AG04449 (cell line): ENCODE measurements around the gene CAMK4.

Experiments used
- CTCF ChIA-PET: fragments of 350-600 bp; formaldehyde crosslinking; extraction: SDS; loops from one replicate; lab custom pipeline; 2021; ENCODE audit warnings: antibody characterized with exemption; lab: Yijun Ruan, JAX
- POLR2A ChIA-PET: fragments of 400-600, 350-600 bp; formaldehyde crosslinking; extraction: SDS; loops from one replicate; lab custom pipeline; 2020; ENCODE audit warnings: antibody characterized with exemption, inconsistent platforms; lab: Yijun Ruan, JAX
- DNase-seq: peaks from one replicate; pipeline ENCODE4 v3.0.0-alpha.2; 2010; ENCODE audit warnings: low read depth, low spot score
- H3K4me3 ChIP-seq: 2 replicates; pipeline ENCODE4 v1.5.1; 2011; ENCODE audit warnings: low read depth, mild to moderate bottlenecking, control low read depth, low read length
- CTCF ChIP-seq: IDR thresholded peaks from one replicate; pipeline ENCODE4 v1.5.1; 2011; ENCODE audit warnings: mild to moderate bottlenecking, moderate library complexity, low read length, control low read depth, inconsistent platforms; ENCODE audit not compliant: insufficient read depth; ENCODE audit errors: missing control alignments

CAMK4 gene

GRCh38 chr5:111246459-111246858, 22.3 kb downstream of the CAMK4 start:
- CTCF ChIA-PET, result no interaction called here
- DNase-seq, result no peak
- POLR2A ChIA-PET, result no interaction called here
- H3K4me3 ChIP-seq, result no peak overlapping the region
- TF ChIP-seq CTCF, result no peak

- no peak overlapping the region for H3K4me3 ChIP-seq
- POLR2A ChIA-PET, result no interaction called here
- no peak for DNase-seq
- TF ChIP-seq CTCF, result no peak
- CTCF ChIA-PET, result no interaction called here
Measured at GRCh38 chr5:111248571-111248970, 24.4 kb downstream of the CAMK4 start.

- ChIA-PET POLR2A (no interaction called here), CTCF (no interaction called here)
- no peak for DNase-seq
- H3K4me3 ChIP-seq, result no peak overlapping the region
- TF ChIP-seq CTCF, result no peak
Measured at GRCh38 chr5:111251921-111252320, 27.7 kb downstream of the CAMK4 start.

GRCh38 chr5:111252799-111253545, 28.8 kb downstream of the CAMK4 start:
- DNase-seq, result no peak
- ChIA-PET CTCF (no interaction called here), POLR2A (no interaction called here)
- no peak overlapping the region for H3K4me3 ChIP-seq
- no peak for TF ChIP-seq CTCF

- H3K4me3 ChIP-seq, result no peak overlapping the region
- ChIA-PET POLR2A (no interaction called here), CTCF (no interaction called here)
- no peak for TF ChIP-seq CTCF
- no peak for DNase-seq
Measured at GRCh38 chr5:111254613-111255012, 30.4 kb downstream of the CAMK4 start.

- no peak for TF ChIP-seq CTCF
- ChIA-PET CTCF (no interaction called here), POLR2A (no interaction called here)
- DNase-seq, result no peak
- H3K4me3 ChIP-seq, result no peak overlapping the region
Measured at GRCh38 chr5:111255169-111255568, 31.0 kb downstream of the CAMK4 start.
